IPS-18a (cell line): ENCODE measurements around the gene CIT.
"Not testable (repeated sequence)": the region's sequence is repeated elsewhere in the genome, so short reads cannot be mapped to it uniquely, and the experiment has no call there.

ENCODE experiments used
- H3K27ac ChIP-seq: one replicate; pipeline ENCODE4 v1.5.1; 2013; ENCODE audit warnings: low read length
- H3K27me3 ChIP-seq: one replicate; pipeline ENCODE4 v1.6.1; 2013; ENCODE audit warnings: mild to moderate bottlenecking, low read length; ENCODE audit not compliant: control insufficient read depth, insufficient read depth
- H3K36me3 ChIP-seq: one replicate; pipeline ENCODE4 v1.6.1; 2013; ENCODE audit warnings: low read depth, low read length; ENCODE audit not compliant: control insufficient read depth
- H3K4me1 ChIP-seq: one replicate; pipeline ENCODE4 v1.6.1; 2013; ENCODE audit warnings: low read depth, low read length; ENCODE audit not compliant: control insufficient read depth
- H3K4me3 ChIP-seq: one replicate; pipeline ENCODE4 v1.5.1; 2013; ENCODE audit warnings: low read length
- H3K9ac ChIP-seq: one replicate; pipeline ENCODE4 v1.6.1; 2013; ENCODE audit warnings: mild to moderate bottlenecking, low read length, moderate library complexity
- H3K9me3 ChIP-seq: one replicate; pipeline ENCODE4 v1.6.1; 2013; ENCODE audit warnings: low read depth, low read length; ENCODE audit not compliant: control insufficient read depth

The CIT gene

DNA sequence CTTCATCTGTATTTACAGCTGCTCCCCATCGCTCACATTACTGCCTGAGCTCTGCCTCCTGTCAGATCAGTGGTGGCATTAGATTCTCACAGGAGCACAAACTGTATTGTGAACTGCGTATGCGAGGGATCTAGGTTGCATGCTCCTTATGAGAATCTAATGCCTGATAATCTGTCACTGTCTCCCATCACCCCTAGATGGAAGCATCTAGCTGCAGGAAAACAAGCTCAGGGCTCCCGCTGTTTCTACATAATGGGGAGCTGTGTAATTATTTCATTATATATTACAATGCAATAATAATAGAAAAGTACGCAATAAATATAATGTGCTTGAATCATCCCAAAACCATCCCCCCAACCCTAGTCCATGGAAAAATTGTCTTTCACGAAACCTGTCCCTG, 219.0 kb downstream of the CIT start:
- not testable (repeated sequence) for H3K4me3 ChIP-seq, H3K36me3 ChIP-seq, H3K4me1 ChIP-seq, H3K27ac ChIP-seq, H3K27me3 ChIP-seq, H3K9ac ChIP-seq, H3K9me3 ChIP-seq

GRCh38 chr12:119657001-119657400, 220.1 kb downstream of the CIT start:
- H3K4me3 ChIP-seq, H3K4me1 ChIP-seq, H3K9ac ChIP-seq, H3K36me3 ChIP-seq, H3K9me3 ChIP-seq, H3K27ac ChIP-seq, H3K27me3 ChIP-seq: not testable (repeated sequence)

GRCh38 chr12:119652665-119653064, 224.5 kb downstream of the CIT start:
- Histone ChIP-seq H3K27ac (no peak overlapping the region), H3K9ac (no peak overlapping the region), H3K36me3 (no peaks in the 10 kb centered on the region), H3K4me3 (no peak overlapping the region), H3K27me3 (no peaks in the 10 kb centered on the region), H3K9me3 (peaks cover 7% of the 10 kb centered on the region), H3K4me1 (no peaks in the 10 kb centered on the region)

DNA sequence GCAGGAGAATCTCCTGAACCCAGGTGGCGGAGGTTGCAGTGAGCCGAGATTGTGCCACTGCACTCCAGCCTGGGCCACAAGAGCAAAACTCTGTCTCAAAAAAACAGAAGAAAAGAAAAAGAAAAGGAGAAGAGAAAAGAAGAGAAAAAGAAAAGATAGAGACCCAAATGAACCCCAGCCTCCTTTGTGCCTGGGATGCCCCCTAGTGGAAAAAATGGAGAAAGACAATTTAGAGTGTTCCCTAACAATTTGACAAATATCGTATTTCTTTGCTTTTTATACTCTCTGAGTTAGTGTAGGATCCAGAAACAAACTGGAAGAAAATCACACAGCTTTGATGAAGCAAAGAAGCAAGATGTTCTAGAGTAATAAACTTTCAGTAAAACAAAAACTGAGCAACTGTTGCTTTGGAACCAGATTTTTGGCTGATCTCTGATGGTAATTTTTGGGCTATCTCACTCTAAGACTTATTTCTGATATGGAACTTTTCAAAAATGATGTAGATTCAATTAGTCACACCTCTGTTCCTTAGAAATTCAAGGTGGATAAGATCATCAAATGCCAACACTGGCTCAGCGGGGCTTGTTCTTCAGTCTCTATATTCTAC, 227.8 kb downstream of the CIT start:
- peaks cover 7% of the 10 kb centered on the region for H3K9me3 ChIP-seq
- H3K4me1 ChIP-seq = no peaks in the 10 kb centered on the region
- no peak overlapping the region for H3K9ac ChIP-seq
- H3K4me3 ChIP-seq = no peak overlapping the region
- no peaks in the 10 kb centered on the region for H3K27me3 ChIP-seq
- H3K27ac ChIP-seq = no peak overlapping the region
- H3K36me3 ChIP-seq = no peaks in the 10 kb centered on the region

DNA sequence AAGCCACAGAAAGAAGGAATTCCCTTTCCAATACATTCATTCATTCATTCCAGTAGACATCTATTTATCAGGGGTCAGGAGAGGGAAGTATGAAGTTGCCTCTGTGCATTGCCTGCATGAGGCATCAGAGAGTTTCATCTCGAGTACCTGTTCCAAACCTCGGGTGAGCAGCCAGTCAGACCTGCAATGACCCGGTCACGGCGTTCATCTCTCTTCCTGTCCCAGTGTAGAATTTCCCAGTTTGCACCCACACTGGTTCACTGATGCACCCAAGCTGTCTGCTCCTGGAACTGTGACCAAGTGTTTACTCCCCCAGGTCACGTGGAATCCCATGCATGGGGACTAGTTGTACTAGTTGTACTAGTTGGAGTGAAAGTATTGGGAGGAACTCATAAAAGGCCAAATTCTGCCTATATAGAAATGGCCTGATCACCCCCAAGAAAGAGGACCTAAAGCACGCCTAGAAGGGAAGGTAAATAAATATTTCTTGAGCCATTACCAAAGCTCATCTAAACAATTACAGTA, 231.5 kb downstream of the CIT start:
- H3K27ac ChIP-seq = no peak overlapping the region
- no peaks in the 10 kb centered on the region for H3K36me3 ChIP-seq
- no peaks in the 10 kb centered on the region for H3K4me1 ChIP-seq
- no peaks in the 10 kb centered on the region for H3K9me3 ChIP-seq
- H3K27me3 ChIP-seq = no peaks in the 10 kb centered on the region
- no peak overlapping the region for H3K4me3 ChIP-seq
- no peak overlapping the region for H3K9ac ChIP-seq

- Histone ChIP-seq H3K36me3 (no peaks in the 10 kb centered on the region), H3K4me1 (no peaks in the 10 kb centered on the region), H3K9ac (no peak overlapping the region), H3K27me3 (no peaks in the 10 kb centered on the region), H3K9me3 (no peaks in the 10 kb centered on the region), H3K27ac (no peak overlapping the region), H3K4me3 (no peak overlapping the region)
Observed at GRCh38 chr12:119644930-119645329, 232.2 kb downstream of the CIT start.

DNA sequence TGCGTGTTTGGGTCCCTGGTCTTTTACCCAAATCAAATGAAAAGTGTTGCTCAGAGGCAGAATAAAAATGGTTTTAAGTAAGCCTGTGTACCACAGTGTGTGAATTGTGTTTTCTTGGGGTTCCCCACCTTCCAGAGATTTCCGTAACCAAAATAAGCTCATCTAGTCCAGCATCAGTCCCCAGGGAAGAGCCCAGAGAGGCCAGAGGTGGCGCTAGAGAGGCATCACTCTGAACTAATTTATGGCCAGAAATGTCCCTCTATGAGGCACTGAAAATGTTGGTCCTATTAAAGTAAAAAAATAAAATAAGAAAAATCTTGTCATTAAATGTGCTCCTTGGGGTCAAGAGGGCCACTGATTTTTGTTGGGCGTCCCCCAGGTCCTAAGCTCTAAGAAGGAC, 234.1 kb downstream of the CIT start:
- Histone ChIP-seq H3K9ac (no peak overlapping the region), H3K27me3 (no peaks in the 10 kb centered on the region), H3K36me3 (no peaks in the 10 kb centered on the region), H3K9me3 (no peaks in the 10 kb centered on the region), H3K4me3 (no peak overlapping the region), H3K27ac (no peak overlapping the region), H3K4me1 (no peaks in the 10 kb centered on the region)
